ENCODE measurements around the gene ASCL1.
A peak's percentile ranks its signal among the peaks of the same experiment; 100 is the strongest.

Gene ASCL1

DNA sequence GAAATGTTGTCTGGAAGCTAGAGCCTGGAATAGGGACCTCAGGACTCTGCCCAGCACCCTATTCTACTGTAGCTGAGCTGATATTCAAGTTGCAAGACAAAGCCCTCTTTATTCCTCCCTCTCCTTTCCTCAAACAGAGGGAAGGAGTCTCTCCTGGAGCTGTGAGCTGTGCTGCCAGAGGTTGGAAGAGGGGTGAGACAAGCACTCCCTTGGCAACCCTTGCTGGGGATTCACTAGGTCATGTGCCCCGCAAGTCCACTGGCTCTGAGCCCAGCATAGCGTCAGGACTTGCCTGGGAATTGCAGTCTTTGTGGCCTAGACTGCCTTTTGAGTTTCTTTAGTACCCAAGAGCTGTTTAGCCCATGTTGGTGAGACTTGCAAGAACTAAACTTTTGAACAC, 11.4 kb upstream of the ASCL1 start:
- POLR2A ChIA-PET: no interaction called here
- CTCF ChIA-PET: interaction anchor here (8.0 kb wide), 1 partner anchor 602 kb away, joined by 77 read pairs; no protein-coding TSS in a partner anchor

DNA sequence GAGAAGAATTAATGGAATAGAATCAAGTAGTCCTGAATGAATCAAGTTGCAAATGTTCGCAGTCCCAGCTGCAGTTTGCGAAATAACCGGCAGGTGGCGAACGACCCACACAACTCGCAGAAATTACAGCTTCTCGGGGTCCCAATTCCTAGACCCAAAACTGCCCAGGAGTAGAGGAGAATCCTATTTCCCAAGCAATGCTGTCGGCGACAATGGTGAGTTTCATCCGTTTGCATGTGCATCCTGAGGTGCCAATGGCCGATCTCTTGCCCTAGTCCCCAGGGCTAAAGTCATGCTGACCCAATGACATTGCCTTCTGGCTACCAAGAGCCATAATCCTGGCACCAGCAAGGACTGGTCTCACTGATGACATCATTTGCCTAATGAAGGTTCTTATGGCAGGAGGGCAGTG, 8.5 kb upstream of the ASCL1 start:
- H3K27ac ChIP-seq (ENCODE audit: extremely low read depth, low read depth, low read length): no peak overlapping the region

More for the DNA sequence above, 11.4 kb upstream of the ASCL1 start:
- Histone ChIP-seq H3K9me3 (ENCODE audit: control insufficient read depth, insufficient read depth, low read depth, low read length) (no peaks in the 10 kb centered on the region), H3K27ac (ENCODE audit: extremely low read depth, low read depth, low read length) (no peak overlapping the region), H3K4me3 (ENCODE audit: low read depth, low read length) (no peak overlapping the region), H3K4me1 (ENCODE audit: control insufficient read depth, insufficient read depth, low read length) (no peaks in the 10 kb centered on the region), H3K36me3 (ENCODE audit: control insufficient read depth in 2 of 2, insufficient read depth in 1 of 2, low read length in 2 of 2) (no peaks in the 10 kb centered on the region)
- TF ChIP-seq ZNF792 (tag by site-specific recombination; IDR thresholded peaks at IDR 0.05) (no peak), ZNF426 (tag by site-specific recombination; IDR thresholded peaks at IDR 0.05) (no peak), ZNF707 (tag by site-specific recombination; IDR thresholded peaks at IDR 0.05) (no peak), ZNF248 (tag by site-specific recombination; IDR thresholded peaks at IDR 0.05) (no peak), ZFP3 (tag by site-specific recombination; IDR thresholded peaks at IDR 0.05; ENCODE audit: low read depth) (no peak), ZNF837 (tag by site-specific recombination; IDR thresholded peaks at IDR 0.05) (no peak), SP3 (tag by site-specific recombination; IDR thresholded peaks at IDR 0.05) (no peak), ZNF596 (tag by site-specific recombination; IDR thresholded peaks at IDR 0.05) (no peak), ZBTB1 (tag by site-specific recombination; IDR thresholded peaks at IDR 0.05) (no peak), ZNF423 (tag by site-specific recombination; IDR thresholded peaks at IDR 0.05) (no peak), ZNF311 (tag by site-specific recombination; IDR thresholded peaks at IDR 0.05; ENCODE audit: borderline replicate concordance) (no peak), ZNF239 (tag by site-specific recombination; IDR thresholded peaks at IDR 0.05) (no peak), ZSCAN16 (tag by site-specific recombination; IDR thresholded peaks at IDR 0.05) (no peak)
- TF ChIP-seq, protein P1, sequence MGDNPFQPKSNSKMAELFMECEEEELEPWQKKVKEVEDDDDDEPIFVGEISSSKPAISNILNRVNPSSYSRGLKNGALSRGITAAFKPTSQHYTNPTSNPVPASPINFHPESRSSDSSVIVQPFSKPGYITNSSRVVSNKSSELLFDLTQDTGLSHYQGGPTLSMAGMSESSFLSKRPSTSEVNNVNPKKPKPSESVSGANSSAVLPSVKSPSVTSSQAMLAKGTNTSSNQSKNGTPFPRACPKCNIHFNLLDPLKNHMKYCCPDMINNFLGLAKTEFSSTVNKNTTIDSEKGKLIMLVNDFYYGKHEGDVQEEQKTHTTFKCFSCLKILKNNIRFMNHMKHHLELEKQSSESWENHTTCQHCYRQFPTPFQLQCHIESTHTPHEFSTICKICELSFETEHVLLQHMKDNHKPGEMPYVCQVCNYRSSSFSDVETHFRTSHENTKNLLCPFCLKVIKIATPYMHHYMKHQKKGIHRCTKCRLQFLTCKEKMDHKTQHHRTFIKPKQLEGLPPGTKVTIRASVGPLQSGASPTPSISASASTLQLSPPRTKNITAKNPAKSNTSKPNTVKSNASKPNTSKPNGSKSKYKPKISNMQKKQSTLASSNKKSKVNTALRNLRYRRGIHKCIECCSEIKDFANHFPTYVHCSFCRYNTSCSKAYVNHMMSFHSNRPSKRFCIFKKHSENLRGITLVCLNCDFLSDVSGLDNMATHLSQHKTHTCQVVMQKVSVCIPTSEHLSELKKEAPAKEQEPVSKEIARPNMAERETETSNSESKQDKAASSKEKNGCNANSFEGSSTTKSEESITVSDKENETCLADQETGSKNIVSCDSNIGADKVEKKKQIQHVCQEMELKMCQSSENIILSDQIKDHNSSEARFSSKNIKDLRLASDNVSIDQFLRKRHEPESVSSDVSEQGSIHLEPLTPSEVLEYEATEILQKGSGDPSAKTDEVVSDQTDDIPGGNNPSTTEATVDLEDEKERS (tag by site-specific recombination; IDR thresholded peaks at IDR 0.05): no peak
- TF ChIP-seq, protein P2, sequence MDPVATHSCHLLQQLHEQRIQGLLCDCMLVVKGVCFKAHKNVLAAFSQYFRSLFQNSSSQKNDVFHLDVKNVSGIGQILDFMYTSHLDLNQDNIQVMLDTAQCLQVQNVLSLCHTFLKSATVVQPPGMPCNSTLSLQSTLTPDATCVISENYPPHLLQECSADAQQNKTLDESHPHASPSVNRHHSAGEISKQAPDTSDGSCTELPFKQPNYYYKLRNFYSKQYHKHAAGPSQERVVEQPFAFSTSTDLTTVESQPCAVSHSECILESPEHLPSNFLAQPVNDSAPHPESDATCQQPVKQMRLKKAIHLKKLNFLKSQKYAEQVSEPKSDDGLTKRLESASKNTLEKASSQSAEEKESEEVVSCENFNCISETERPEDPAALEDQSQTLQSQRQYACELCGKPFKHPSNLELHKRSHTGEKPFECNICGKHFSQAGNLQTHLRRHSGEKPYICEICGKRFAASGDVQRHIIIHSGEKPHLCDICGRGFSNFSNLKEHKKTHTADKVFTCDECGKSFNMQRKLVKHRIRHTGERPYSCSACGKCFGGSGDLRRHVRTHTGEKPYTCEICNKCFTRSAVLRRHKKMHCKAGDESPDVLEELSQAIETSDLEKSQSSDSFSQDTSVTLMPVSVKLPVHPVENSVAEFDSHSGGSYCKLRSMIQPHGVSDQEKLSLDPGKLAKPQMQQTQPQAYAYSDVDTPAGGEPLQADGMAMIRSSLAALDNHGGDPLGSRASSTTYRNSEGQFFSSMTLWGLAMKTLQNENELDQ (tag by site-specific recombination; IDR thresholded peaks at IDR 0.05; ENCODE audit: low read depth): no peak

More for the DNA sequence above, 8.5 kb upstream of the ASCL1 start:
- POLR2A ChIA-PET: no interaction called here
- no peaks in the 10 kb centered on the region for H3K4me1 ChIP-seq (ENCODE audit: control insufficient read depth, insufficient read depth, low read length)
- no peak overlapping the region for H3K4me3 ChIP-seq (ENCODE audit: low read depth, low read length)
- H3K9me3 ChIP-seq (ENCODE audit: control insufficient read depth, insufficient read depth, low read depth, low read length): no peaks in the 10 kb centered on the region
- no peaks in the 10 kb centered on the region for H3K36me3 ChIP-seq (ENCODE audit: control insufficient read depth in 2 of 2, insufficient read depth in 1 of 2, low read length in 2 of 2)
- CTCF ChIA-PET: interaction anchor here (0.5 to 8.0 kb wide), 20 partner anchors 9 to 756 kb away, joined by 3 to 77 read pairs (median 4); no protein-coding TSS in a partner anchor
- TF ChIP-seq, protein P3, sequence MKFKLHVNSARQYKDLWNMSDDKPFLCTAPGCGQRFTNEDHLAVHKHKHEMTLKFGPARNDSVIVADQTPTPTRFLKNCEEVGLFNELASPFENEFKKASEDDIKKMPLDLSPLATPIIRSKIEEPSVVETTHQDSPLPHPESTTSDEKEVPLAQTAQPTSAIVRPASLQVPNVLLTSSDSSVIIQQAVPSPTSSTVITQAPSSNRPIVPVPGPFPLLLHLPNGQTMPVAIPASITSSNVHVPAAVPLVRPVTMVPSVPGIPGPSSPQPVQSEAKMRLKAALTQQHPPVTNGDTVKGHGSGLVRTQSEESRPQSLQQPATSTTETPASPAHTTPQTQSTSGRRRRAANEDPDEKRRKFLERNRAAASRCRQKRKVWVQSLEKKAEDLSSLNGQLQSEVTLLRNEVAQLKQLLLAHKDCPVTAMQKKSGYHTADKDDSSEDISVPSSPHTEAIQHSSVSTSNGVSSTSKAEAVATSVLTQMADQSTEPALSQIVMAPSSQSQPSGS (tag by site-specific recombination; IDR thresholded peaks at IDR 0.05; ENCODE audit: low read depth): peak; percentile 47; the same call in 1 of the 2 replicates
- no peak for TF ChIP-seq ZNF521 (tag by site-specific recombination; IDR thresholded peaks at IDR 0.05)
- TF ChIP-seq ZNF654 (tag by site-specific recombination; IDR thresholded peaks at IDR 0.05; ENCODE audit: low read depth): peak; percentile 54
- no peak for TF ChIP-seq ZNF140 (tag by site-specific recombination; IDR thresholded peaks at IDR 0.05)
- TF ChIP-seq, protein P4, sequence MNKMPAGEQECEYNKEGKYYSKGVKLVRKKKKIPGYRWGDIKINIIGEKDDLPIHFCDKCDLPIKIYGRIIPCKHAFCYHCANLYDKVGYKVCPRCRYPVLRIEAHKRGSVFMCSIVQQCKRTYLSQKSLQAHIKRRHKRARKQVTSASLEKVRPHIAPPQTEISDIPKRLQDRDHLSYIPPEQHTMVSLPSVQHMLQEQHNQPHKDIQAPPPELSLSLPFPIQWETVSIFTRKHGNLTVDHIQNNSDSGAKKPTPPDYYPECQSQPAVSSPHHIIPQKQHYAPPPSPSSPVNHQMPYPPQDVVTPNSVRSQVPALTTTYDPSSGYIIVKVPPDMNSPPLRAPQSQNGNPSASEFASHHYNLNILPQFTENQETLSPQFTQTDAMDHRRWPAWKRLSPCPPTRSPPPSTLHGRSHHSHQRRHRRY (tag by site-specific recombination; IDR thresholded peaks at IDR 0.05): no peak
- no peak for TF ChIP-seq ZNF184 (tag by site-specific recombination; IDR thresholded peaks at IDR 0.05)
- TF ChIP-seq ZIC2 (tag by site-specific recombination; IDR thresholded peaks at IDR 0.05): no peak
- TF ChIP-seq, protein P5, sequence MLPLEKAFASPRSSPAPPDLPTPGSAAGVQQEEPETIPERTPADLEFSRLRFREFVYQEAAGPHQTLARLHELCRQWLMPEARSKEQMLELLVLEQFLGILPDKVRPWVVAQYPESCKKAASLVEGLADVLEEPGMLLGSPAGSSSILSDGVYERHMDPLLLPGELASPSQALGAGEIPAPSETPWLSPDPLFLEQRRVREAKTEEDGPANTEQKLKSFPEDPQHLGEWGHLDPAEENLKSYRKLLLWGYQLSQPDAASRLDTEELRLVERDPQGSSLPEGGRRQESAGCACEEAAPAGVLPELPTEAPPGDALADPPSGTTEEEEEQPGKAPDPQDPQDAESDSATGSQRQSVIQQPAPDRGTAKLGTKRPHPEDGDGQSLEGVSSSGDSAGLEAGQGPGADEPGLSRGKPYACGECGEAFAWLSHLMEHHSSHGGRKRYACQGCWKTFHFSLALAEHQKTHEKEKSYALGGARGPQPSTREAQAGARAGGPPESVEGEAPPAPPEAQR (tag by site-specific recombination; IDR thresholded peaks at IDR 0.05): no peak
- no peak for TF ChIP-seq ZNF155 (tag by site-specific recombination; IDR thresholded peaks at IDR 0.05)
- TF ChIP-seq, protein P6, sequence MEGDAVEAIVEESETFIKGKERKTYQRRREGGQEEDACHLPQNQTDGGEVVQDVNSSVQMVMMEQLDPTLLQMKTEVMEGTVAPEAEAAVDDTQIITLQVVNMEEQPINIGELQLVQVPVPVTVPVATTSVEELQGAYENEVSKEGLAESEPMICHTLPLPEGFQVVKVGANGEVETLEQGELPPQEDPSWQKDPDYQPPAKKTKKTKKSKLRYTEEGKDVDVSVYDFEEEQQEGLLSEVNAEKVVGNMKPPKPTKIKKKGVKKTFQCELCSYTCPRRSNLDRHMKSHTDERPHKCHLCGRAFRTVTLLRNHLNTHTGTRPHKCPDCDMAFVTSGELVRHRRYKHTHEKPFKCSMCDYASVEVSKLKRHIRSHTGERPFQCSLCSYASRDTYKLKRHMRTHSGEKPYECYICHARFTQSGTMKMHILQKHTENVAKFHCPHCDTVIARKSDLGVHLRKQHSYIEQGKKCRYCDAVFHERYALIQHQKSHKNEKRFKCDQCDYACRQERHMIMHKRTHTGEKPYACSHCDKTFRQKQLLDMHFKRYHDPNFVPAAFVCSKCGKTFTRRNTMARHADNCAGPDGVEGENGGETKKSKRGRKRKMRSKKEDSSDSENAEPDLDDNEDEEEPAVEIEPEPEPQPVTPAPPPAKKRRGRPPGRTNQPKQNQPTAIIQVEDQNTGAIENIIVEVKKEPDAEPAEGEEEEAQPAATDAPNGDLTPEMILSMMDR (tag by site-specific recombination; IDR thresholded peaks at IDR 0.05): peak; percentile 25; the same call in 1 of the 2 replicates
- no peak for TF ChIP-seq MZF1 (tag by site-specific recombination; IDR thresholded peaks at IDR 0.05; ENCODE audit: borderline replicate concordance)
- no peak for TF ChIP-seq ZXDB (tag by site-specific recombination; IDR thresholded peaks at IDR 0.05)

All from HEK293 (cell line).